IPS-20b (cell line): ENCODE measurements around the gene SMG6.

Experiments
- H3K27ac ChIP-seq: one replicate; pipeline ENCODE4 v1.5.1; 2013; ENCODE audit warnings: low read length
- H3K27me3 ChIP-seq: 2 replicates; pipeline ENCODE4 v1.6.1; 2013; ENCODE audit warnings: mild to moderate bottlenecking, low read length, inconsistent platforms; ENCODE audit not compliant: insufficient read depth
- H3K36me3 ChIP-seq: 2 replicates; pipeline ENCODE4 v1.6.1; 2013; ENCODE audit warnings: low read depth, mild to moderate bottlenecking, inconsistent platforms, low read length, moderate library complexity; ENCODE audit not compliant: insufficient read depth
- H3K4me1 ChIP-seq: 2 replicates; pipeline ENCODE4 v1.6.1; 2013; ENCODE audit warnings: mild to moderate bottlenecking, control low read depth, inconsistent platforms, low read length, moderate library complexity; ENCODE audit not compliant: insufficient read depth
- H3K4me3 ChIP-seq: 2 replicates; pipeline ENCODE4 v1.5.1; 2013; ENCODE audit warnings: mild to moderate bottlenecking, low read length, inconsistent platforms
- H3K9ac ChIP-seq: 2 replicates; pipeline ENCODE4 v1.6.1; 2013; ENCODE audit warnings: low read depth, mild to moderate bottlenecking, inconsistent platforms, low read length, moderate library complexity
- H3K9me3 ChIP-seq: 2 replicates; pipeline ENCODE4 v1.6.1; 2013; ENCODE audit warnings: mild to moderate bottlenecking, low read depth, low read length, inconsistent platforms; ENCODE audit not compliant: insufficient read depth

SMG6 gene

GRCh38 chr17:2070241-2071023 is 233.2 kb downstream of the SMG6 start:
- peaks cover 6% of the 10 kb centered on the region; the same call in 1 of the 2 replicates for H3K4me1 ChIP-seq
- peaks cover 12% of the 10 kb centered on the region; the same call in 1 of the 2 replicates for H3K36me3 ChIP-seq
- no peaks in the 10 kb centered on the region for H3K9me3 ChIP-seq
- H3K9ac ChIP-seq: no peak overlapping the region
- no peak overlapping the region for H3K27ac ChIP-seq
- H3K27me3 ChIP-seq: no peaks in the 10 kb centered on the region
- H3K4me3 ChIP-seq: no peak overlapping the region

DNA sequence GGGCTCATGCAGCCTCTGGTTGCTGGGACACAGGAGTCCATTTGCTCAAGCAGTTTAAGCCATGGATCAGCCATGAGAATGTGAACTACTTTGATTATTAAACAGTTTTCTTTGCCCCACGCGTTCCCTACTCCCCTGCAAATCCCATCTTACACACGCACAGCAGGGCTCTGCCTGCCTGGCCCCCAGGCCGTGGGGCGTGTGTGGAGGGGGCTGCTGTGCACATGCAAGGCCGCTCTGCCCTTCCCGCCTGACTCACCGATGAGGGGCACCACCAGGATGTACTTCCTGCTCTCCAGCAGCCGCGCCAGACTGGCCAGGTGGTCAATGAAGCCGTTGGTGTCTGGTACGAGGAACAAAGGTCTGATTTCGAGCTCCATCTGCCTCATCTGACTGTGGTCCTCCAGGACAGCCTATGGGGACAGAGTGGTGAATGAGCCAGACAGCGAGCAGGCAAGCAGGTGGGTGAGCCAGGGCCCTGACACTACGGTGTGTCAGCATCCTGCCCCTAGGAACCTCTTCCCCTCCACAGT is 235.0 kb downstream of the SMG6 start:
- H3K36me3 ChIP-seq: peaks cover 16% of the 10 kb centered on the region; the same call in 1 of the 2 replicates
- H3K9ac ChIP-seq: no peak overlapping the region
- H3K9me3 ChIP-seq: no peaks in the 10 kb centered on the region
- H3K27ac ChIP-seq: no peak overlapping the region
- peaks cover 4% of the 10 kb centered on the region for H3K4me1 ChIP-seq
- no peak overlapping the region for H3K4me3 ChIP-seq
- H3K27me3 ChIP-seq: no peaks in the 10 kb centered on the region

GRCh38 chr17:2068031-2068518 is 235.5 kb downstream of the SMG6 start:
- Histone ChIP-seq H3K9me3 (no peaks in the 10 kb centered on the region), H3K4me3 (no peak overlapping the region), H3K27me3 (no peaks in the 10 kb centered on the region), H3K36me3 (peaks cover 21% of the 10 kb centered on the region; the same call in 1 of the 2 replicates), H3K9ac (no peak overlapping the region), H3K27ac (no peak overlapping the region), H3K4me1 (peaks cover 8% of the 10 kb centered on the region)

- no peaks in the 10 kb centered on the region for H3K9me3 ChIP-seq
- H3K36me3 ChIP-seq: peaks cover 22% of the 10 kb centered on the region; the same call in 1 of the 2 replicates
- H3K4me1 ChIP-seq: peaks cover 12% of the 10 kb centered on the region
- H3K27me3 ChIP-seq: no peaks in the 10 kb centered on the region
- no peak overlapping the region for H3K9ac ChIP-seq
- H3K27ac ChIP-seq: no peak overlapping the region
- H3K4me3 ChIP-seq: no peak overlapping the region
These were observed 236.0 kb downstream of the SMG6 start for GRCh38 chr17:2067608-2068024.

DNA sequence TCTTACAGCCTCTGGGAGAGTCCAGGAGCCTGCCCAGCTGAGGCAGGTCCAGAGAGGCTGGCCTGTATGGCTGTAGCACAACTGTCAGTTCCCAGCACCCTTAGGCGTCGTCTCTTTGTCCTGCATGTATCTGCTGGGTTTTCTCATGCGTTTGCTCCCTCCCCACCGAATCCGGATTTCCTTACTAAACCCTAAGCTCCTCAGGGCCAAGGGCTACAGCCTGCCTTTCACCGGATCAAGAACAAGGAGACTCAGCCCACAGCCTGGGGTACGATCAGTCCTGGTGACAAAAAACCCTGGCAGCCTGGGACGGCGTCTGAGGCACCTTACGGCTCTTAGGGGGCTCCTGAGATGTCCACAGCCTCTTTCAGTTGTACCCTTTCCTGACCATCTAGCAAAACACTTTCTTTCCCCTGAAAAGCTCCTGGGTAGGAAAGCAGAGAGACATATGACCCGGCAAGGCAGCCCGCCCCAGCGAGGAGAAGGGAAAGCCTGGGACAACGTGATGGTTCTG is 236.5 kb downstream of the SMG6 start:
- Histone ChIP-seq H3K27me3 (no peaks in the 10 kb centered on the region), H3K9me3 (no peaks in the 10 kb centered on the region), H3K4me1 (peaks cover 17% of the 10 kb centered on the region), H3K27ac (no peak overlapping the region), H3K36me3 (peaks cover 22% of the 10 kb centered on the region; the same call in 1 of the 2 replicates), H3K4me3 (no peak overlapping the region), H3K9ac (no peak overlapping the region)

GRCh38 chr17:2065949-2066400 is 237.6 kb downstream of the SMG6 start:
- Histone ChIP-seq H3K4me1 (peaks cover 16% of the 10 kb centered on the region), H3K27ac (no peak overlapping the region), H3K27me3 (no peaks in the 10 kb centered on the region; the same call in 1 of the 2 replicates), H3K36me3 (peaks cover 22% of the 10 kb centered on the region; the same call in 1 of the 2 replicates), H3K4me3 (no peak overlapping the region), H3K9ac (no peak overlapping the region), H3K9me3 (no peaks in the 10 kb centered on the region)

DNA sequence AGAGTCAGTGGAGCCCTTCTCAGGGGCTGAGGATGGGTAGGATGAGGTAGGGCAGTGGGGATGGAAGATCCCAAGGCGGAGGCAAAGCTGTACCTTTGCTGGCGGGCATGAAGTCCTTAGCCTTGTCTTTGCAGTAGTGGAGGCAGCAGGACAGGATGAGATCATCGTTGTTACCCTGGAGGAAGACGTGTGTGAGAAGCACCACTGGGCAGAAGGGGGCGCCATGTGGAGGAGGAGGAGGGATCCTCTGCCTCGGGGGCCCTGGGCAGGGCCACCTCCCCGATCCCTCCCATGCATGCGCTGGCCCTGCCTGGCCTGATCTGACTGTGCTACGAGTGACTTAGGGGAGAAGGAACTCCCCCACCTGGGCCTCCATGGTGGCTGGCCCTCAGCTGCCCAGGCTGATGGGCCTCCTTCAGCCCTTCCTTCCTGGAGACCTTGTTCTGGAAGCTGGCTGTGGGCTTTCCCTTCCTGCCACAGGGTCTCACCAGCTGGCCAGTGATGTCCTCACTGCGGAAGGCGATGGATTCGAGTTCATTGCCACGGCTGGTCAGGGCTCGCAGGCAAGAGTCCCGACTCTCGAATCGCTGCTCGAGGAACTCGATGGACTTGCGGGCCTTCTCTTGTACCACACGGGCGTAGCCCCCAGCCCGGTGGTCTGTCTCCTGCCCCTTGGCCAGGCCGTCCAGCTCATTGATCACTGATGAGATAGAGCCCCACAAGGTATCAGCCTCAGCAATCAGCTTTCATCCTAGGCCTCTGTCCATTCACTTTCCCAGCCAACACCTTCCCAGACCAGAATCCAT is 238.4 kb downstream of the SMG6 start:
- Histone ChIP-seq H3K27me3 (peaks cover 8% of the 10 kb centered on the region), H3K27ac (no peak overlapping the region), H3K4me3 (no peak overlapping the region), H3K36me3 (peaks cover 22% of the 10 kb centered on the region; the same call in 1 of the 2 replicates), H3K9me3 (no peaks in the 10 kb centered on the region), H3K9ac (no peak overlapping the region), H3K4me1 (peaks cover 13% of the 10 kb centered on the region; the same call in 1 of the 2 replicates)

DNA sequence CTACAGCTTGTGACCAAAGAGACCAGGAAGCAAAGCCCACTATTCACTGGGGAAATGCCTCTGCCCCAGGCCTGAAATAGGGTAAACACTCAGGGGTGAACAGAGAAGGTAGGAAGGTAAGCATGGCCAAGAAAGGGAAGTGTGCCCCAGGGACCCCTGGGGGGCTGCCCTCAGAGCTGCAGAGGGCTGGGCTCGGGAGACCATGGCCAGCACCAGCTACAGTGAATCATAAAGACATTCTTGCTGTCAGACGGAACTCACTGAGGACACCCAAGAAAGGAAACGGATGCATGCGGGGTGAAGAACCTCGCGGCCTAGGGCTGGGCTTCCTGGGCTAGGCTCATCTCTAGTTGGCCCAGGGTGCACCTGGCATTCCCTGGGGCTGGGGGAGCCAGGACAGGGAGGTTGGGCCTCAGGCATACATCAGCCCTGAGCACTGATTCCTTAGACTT is 239.0 kb downstream of the SMG6 start:
- H3K27me3 ChIP-seq: peaks cover 14% of the 10 kb centered on the region
- no peak overlapping the region for H3K27ac ChIP-seq
- H3K4me1 ChIP-seq: peaks cover 13% of the 10 kb centered on the region; the same call in 1 of the 2 replicates
- no peaks in the 10 kb centered on the region for H3K9me3 ChIP-seq
- H3K4me3 ChIP-seq: no peak overlapping the region
- H3K36me3 ChIP-seq: peaks cover 22% of the 10 kb centered on the region; the same call in 1 of the 2 replicates
- H3K9ac ChIP-seq: no peak overlapping the region

- H3K9ac ChIP-seq: no peak overlapping the region
- no peak overlapping the region for H3K27ac ChIP-seq
- no peaks in the 10 kb centered on the region for H3K9me3 ChIP-seq
- H3K4me3 ChIP-seq: no peak overlapping the region
- peaks cover 13% of the 10 kb centered on the region; the same call in 1 of the 2 replicates for H3K4me1 ChIP-seq
- H3K27me3 ChIP-seq: peaks cover 18% of the 10 kb centered on the region
- peaks cover 22% of the 10 kb centered on the region; the same call in 1 of the 2 replicates for H3K36me3 ChIP-seq
These were observed 239.5 kb downstream of the SMG6 start for GRCh38 chr17:2064147-2064489.

DNA sequence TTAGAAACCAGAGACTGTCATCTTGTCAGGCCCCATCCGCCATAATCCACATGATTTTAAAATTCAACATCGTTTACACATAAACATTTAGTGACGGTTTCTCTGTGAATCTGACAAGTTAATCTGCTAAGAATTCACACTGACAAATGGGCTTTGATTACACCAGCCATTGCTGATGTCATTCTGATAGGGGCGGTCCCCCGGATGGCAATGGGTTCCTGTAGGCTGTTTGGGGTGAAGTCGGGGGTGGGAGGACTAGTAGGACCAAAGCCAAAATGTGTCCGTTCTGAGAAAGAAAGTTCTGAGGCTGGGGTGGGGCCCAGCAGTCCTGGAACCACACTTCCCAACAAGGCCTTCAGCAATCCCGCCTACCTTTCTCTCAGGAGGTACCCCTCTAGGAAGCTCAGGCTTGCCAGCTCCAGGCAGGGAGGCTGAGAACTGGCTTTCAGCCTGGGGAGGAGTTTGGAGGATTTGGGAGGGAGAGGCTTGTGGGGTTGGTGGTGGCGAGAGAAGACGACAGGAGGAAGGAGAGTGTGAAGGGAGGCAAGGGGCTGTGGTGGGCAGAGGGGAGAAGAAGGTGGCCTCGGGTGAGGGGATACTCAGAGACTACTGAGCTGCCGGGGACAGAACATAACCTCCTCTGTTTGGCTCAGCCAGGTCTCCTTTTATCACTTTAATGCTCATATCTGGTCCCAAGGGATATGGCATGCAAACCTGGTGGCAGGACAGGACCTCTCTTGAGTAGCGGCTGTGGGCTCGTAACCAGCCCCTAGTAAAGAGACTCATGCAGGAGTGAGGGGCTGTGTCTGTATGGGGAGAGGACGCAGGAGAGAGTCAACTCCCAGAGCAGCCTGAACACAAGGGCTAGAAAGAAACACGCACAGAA is 240.1 kb downstream of the SMG6 start:
- Histone ChIP-seq H3K27ac (no peak overlapping the region), H3K27me3 (peaks cover 25% of the 10 kb centered on the region), H3K9ac (peak overlapping the region; percentile 39; the same call in 1 of the 2 replicates), H3K9me3 (no peaks in the 10 kb centered on the region), H3K36me3 (peaks cover 18% of the 10 kb centered on the region; the same call in 1 of the 2 replicates), H3K4me1 (peaks cover 13% of the 10 kb centered on the region; the same call in 1 of the 2 replicates), H3K4me3 (no peak overlapping the region)
